HepG2 (cell line): ENCODE results near the gene SLC9A9. TPM values are rescaled to one million over a fixed set of nuclear protein-coding genes. Genes with fewer than 3 reads are reported as not detected.

ENCODE experiments used
- ATAC-seq: fragments of 200-7000 bp; cut with Tn5 transposase; 3 replicates; pipeline ENCODE4 v1.9.1; 2020; ENCODE audit warnings: mild to moderate bottlenecking, moderate library complexity
- BruUV-seq: library from RNA; stranded (reverse); fragments of 400-500 nt; replicated peaks from 2 replicates; lab custom pipeline; 2021; lab: Mats Ljungman, UMichigan
- CTCF ChIA-PET: fragments of 300-600 bp; formaldehyde crosslinking; extraction: SDS; loops from one replicate; lab custom pipeline; 2021; ENCODE audit warnings: low total read pairs, inconsistent platforms, low intra/inter-chr PET ratio; lab: Yijun Ruan, JAX
- POLR2A ChIA-PET: fragments of 350-600 bp; sonication (Branson Sonifier 250); formaldehyde crosslinking; loops from one replicate; lab custom pipeline; 2020; ENCODE audit warnings: antibody characterized with exemption, inconsistent platforms; lab: Yijun Ruan, JAX
- DNase-seq: peaks from one replicate; pipeline ENCODE4 v3.0.0-alpha.2; 2015; ENCODE audit warnings: low spot score
- FAIRE-seq: peaks from 3 replicates; lab custom pipeline; 2011; peaks lifted over from hg19 to GRCh38; lab: Jason Lieb, UNC
- H2AFZ ChIP-seq: one replicate; pipeline ENCODE4 v1.6.1; 2011; ENCODE audit warnings: low read length, inconsistent platforms
- H3K27ac ChIP-seq: fragments of 300-600 bp; 3 replicates; pipeline ENCODE4 v1.8.0; 2011; ENCODE audit warnings: mixed run types, mild to moderate bottlenecking, mixed read lengths, low read length, inconsistent platforms; ENCODE audit not compliant: insufficient read depth; ENCODE audit errors: extremely low read length
- H3K27me3 ChIP-seq, 2 experiments: fragments of 200-600 bp in 1 of 2; 2 replicates in 1 of 2; 3 replicates in 1 of 2; pipeline versions ENCODE4 v1.6.0 to v1.8.0; 2011; ENCODE audit warnings: low read length in 2 of 2, mild to moderate bottlenecking in 2 of 2, moderate library complexity in 2 of 2, inconsistent platforms in 1 of 2; ENCODE audit not compliant: insufficient read depth in 2 of 2, control insufficient read depth in 1 of 2
- H3K36me3 ChIP-seq, 2 experiments: fragments of 200-600 bp in 1 of 2; replicated peaks in 1 of 2; 2 replicates in 1 of 2; 3 replicates in 1 of 2; pipeline versions ENCODE4 v1.5.1 to v1.8.0; 2011; ENCODE audit warnings: low read length in 2 of 2, inconsistent platforms in 1 of 2; ENCODE audit not compliant: insufficient read depth in 2 of 2, control insufficient read depth in 1 of 2
- H3K4me1 ChIP-seq: 2 replicates; pipeline ENCODE4 v1.5.1; 2012; ENCODE audit warnings: low read length, inconsistent platforms; ENCODE audit not compliant: insufficient read depth
- H3K4me2 ChIP-seq: 2 replicates; pipeline ENCODE4 v1.6.0; 2011; ENCODE audit warnings: low read depth, low read length, inconsistent platforms
- H3K4me3 ChIP-seq, 3 experiments: fragments of 200-600 bp in 1 of 3; sonication (generic), shearing (Covaris generic) in 1 of 3; replicated peaks in 1 of 3; 2 replicates each; pipeline ENCODE4 v1.5.1; 2011 to 2016; ENCODE audit warnings: low read length in 3 of 3, inconsistent platforms in 2 of 3, low read depth in 2 of 3, mild to moderate bottlenecking in 2 of 3, control low read depth in 1 of 3, mixed read lengths in 1 of 3; ENCODE audit not compliant: insufficient read depth in 1 of 3
- H3K79me2 ChIP-seq: one replicate; pipeline ENCODE4 v1.6.1; 2011; ENCODE audit warnings: low read length, inconsistent platforms; ENCODE audit not compliant: insufficient read depth
- H3K9ac ChIP-seq: 2 replicates; pipeline ENCODE4 v1.6.0; 2011; ENCODE audit warnings: mild to moderate bottlenecking, low read depth, low read length, inconsistent platforms; ENCODE audit not compliant: insufficient read depth
- H3K9me3 ChIP-seq: 2 replicates; pipeline ENCODE4 v1.5.1; 2012; ENCODE audit warnings: mild to moderate bottlenecking, low read length
- H4K20me1 ChIP-seq: 2 replicates; pipeline ENCODE4 v1.6.0; 2011; ENCODE audit warnings: inconsistent platforms, mild to moderate bottlenecking, low read length, moderate library complexity; ENCODE audit not compliant: insufficient read depth
- ATM ChIP-seq: fragments of 450-650 bp; IDR thresholded peaks from 2 replicates; pipeline ENCODE4 v1.7.1; 2017; ENCODE audit warnings: mild to moderate bottlenecking, borderline replicate concordance
- CREM ChIP-seq, 2 experiments: sonication (generic) in 1 of 2; formaldehyde crosslinking in 1 of 2; IDR thresholded peaks; 2 replicates each; pipeline versions ENCODE4 v1.4.0 to v1.6.1; 2016 to 2020; ENCODE audit warnings: antibody characterized with exemption in 1 of 2, mild to moderate bottlenecking in 1 of 2, missing genetic modification reagents in 1 of 2
- POLR2G ChIP-seq: fragments of 200-400 bp; formaldehyde crosslinking; IDR thresholded peaks from 2 replicates; pipeline ENCODE4 v1.6.1; 2018; ENCODE audit warnings: mild to moderate bottlenecking, low read depth, low read length, moderate library complexity
- PRMT3 ChIP-seq: sonication (generic); formaldehyde crosslinking; IDR thresholded peaks from 2 replicates; pipeline ENCODE4 v1.8.1; 2022; ENCODE audit warnings: low read depth, mild to moderate bottlenecking, moderate library complexity, missing genetic modification reagents, borderline replicate concordance
- RFXANK ChIP-seq: IDR thresholded peaks from 2 replicates; pipeline ENCODE4 v1.6.1; 2016
- SIN3A ChIP-seq: IDR thresholded peaks from 2 replicates; pipeline ENCODE4 v1.6.1; 2011; ENCODE audit warnings: low read depth, mild to moderate bottlenecking, control low read depth, low read length, borderline replicate concordance
- XBP1 ChIP-seq: sonication (generic); formaldehyde crosslinking; IDR thresholded peaks from 2 replicates; pipeline ENCODE4 v1.5.0; 2020; ENCODE audit warnings: missing genetic modification reagents
- ZFY ChIP-seq: sonication (generic); formaldehyde crosslinking; IDR thresholded peaks from 2 replicates; pipeline ENCODE4 v1.4.0; 2020; ENCODE audit warnings: missing genetic modification reagents
- ZNF564 ChIP-seq: sonication (generic); formaldehyde crosslinking; IDR thresholded peaks from 2 replicates; pipeline ENCODE4 v1.8.1; 2023; ENCODE audit warnings: mild to moderate bottlenecking, missing genetic modification reagents
- WGBS: methylation state at CpG from one replicate; pipeline ENCODE4 v1.1.6; 2017; ENCODE audit warnings: low lambda C conversion rate; 5-methylcytosine and 5-hydroxymethylcytosine counted together
- in situ Hi-C: cut with HindIII; loops from 2 replicates; pipeline ENCODE4 v1.10.0; 2017; ENCODE audit warnings: low pct_unique_long_range_greater_than_20kb; ENCODE audit not compliant: extremely low pct_ligation_motif_present
- intact Hi-C: fragments of 100-400 bp; cut with micrococcal nuclease; formaldehyde crosslinking; loops from one replicate; pipeline ENCODE4 v1.10.0; 2022; ENCODE audit not compliant: unreplicated experiment
- polyA plus RNA-seq, 8 experiments: library from polyadenylated mRNA; depleted of rRNA in 3 of 8; stranded (reverse) in 7 of 8; unstranded in 1 of 8; fragments of >200 nt; fragmentation: Illumina TruSeq in 4 of 8; extraction: Trizol in 4 of 8; gene quantifications; 2 replicates each; pipeline versions ENCODE4 v1.2.1 to v1.2.3, GENCODE V29; 2011 to 2016; ENCODE audit warnings: low read depth in 4 of 8, missing spikeins in 1 of 8, mixed read lengths in 1 of 8; ENCODE audit not compliant: insufficient read depth in 1 of 8
- total RNA-seq, 5 experiments: library from RNA; depleted of rRNA; stranded (reverse); fragments of >200 nt; fragmentation: Illumina TruSeq; extraction: Trizol; gene quantifications; 2 replicates each; pipeline ENCODE4 v1.2.3, GENCODE V29; 2016; ENCODE audit warnings: low read depth in 1 of 5

The SLC9A9 gene
- total and polyA plus RNA-seq, 2 of the 13 experiments (the other 11 are each of a cell fraction or from before 2014, with no cell fraction given): not detected

DNA sequence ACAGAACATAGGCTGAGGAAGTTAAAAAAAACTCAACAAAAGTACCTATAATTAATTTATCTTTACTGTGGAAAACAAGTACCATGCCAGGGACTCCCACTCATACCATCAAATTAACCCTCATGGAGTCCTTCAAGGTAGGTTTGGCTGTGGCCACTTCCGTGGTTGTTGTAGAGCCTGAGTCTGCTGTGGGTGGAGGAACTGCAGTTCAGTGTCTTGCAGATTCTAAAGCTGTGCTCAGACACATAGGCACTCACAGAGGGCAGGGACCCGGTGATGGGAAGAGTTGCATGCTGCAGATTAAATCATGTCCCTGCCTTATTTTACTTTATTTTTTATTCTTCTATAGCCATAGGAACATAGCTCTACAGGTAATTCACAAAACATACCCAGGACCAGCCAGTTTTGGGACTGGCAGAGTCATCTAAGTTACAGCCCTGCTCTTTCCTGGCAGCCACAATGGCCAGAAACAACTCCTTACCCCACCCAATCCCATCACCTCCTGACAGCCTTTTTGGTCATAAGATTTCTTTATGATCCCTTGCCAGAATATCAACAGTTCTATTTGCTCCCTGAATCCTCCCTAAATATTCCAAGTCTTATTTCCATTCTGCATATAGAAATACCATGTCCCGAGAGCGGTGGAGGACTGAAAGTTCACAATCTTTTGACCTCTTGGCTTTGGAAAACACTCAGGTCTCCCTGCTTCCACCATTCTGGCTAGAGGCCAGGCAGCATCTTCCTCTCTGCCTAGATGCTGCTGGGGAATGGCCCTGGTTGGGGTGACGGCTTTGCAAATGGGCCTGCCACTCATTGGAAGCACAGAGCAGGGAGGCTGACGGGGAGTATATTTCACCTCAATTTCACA lies 535.0 kb downstream of the SLC9A9 start:
- intact Hi-C loops (no loop called here), in situ Hi-C loops (no loop called here)
- Histone ChIP-seq H3K27me3 (peaks cover 0 to 8% of the 10 kb centered on the region in 2 experiments; a peak in 1 of 5 replicates), H3K9ac (no peak overlapping the region), H3K79me2 (no peaks in the 10 kb centered on the region), H3K4me2 (no peak overlapping the region), H2AFZ (no peak overlapping the region), H3K4me1 (no peaks in the 10 kb centered on the region), H4K20me1 (no peaks in the 10 kb centered on the region), H3K4me3 (no peak overlapping the region), H3K36me3 (no peaks in the 10 kb centered on the region), H3K27ac (no peak overlapping the region), H3K9me3 (no peaks in the 10 kb centered on the region)
- ATAC-seq (no peak), DNase-seq (no peak), FAIRE-seq (no peak)
- WGBS: 0% methylated on average over 5 of the region's 6 CpGs
- CTCF ChIA-PET: no interaction called here
- POLR2A ChIA-PET: no interaction called here
- TF ChIP-seq PRMT3 (CRISPR knock-in tag) (no peak), ZNF564 (no peak), ATM (no peak)
- no TSS peak for BruUV-seq

GRCh38 chr3:143311096-143311495 lies 537.2 kb downstream of the SLC9A9 start:
- H2AFZ ChIP-seq: no peak overlapping the region
- no peak overlapping the region for H3K4me2 ChIP-seq
- H3K27ac ChIP-seq: no peak overlapping the region
- intact Hi-C loops (no loop called here), in situ Hi-C loops (no loop called here)
- no peaks in the 10 kb centered on the region for H3K79me2 ChIP-seq
- CTCF ChIA-PET: no interaction called here
- no peaks in the 10 kb centered on the region for H3K36me3 ChIP-seq
- no peak overlapping the region for H3K4me3 ChIP-seq
- no TSS peak for BruUV-seq
- H3K27me3 ChIP-seq: peaks cover 0 to 5% of the 10 kb centered on the region in 2 experiments; a peak in 1 of 5 replicates
- no peak overlapping the region for H3K9ac ChIP-seq
- 0% methylated on average over 1 of the region's 1 CpG for WGBS
- no peaks in the 10 kb centered on the region for H3K4me1 ChIP-seq
- no peaks in the 10 kb centered on the region for H4K20me1 ChIP-seq
- no peak for ATAC-seq
- TF ChIP-seq SIN3A: no peak
- no peak for TF ChIP-seq ZFY (CRISPR knock-in tag)
- no peak for TF ChIP-seq RFXANK (CRISPR knock-in tag)
- no peak for TF ChIP-seq POLR2G
- no peak for TF ChIP-seq XBP1 (CRISPR knock-in tag)
- no peak for TF ChIP-seq CREM (IDR thresholded peaks at IDR 0.05)
- no peak for TF ChIP-seq CREM (CRISPR knock-in tag; IDR thresholded peaks at IDR 0.05)
- no peak for DNase-seq
- POLR2A ChIA-PET: no interaction called here
- FAIRE-seq: no peak
- no peaks in the 10 kb centered on the region for H3K9me3 ChIP-seq
